Stimulated activated CD4-positive, alpha-beta T cell treated with anti-CD3 and anti-CD28 coated beads, TNF-alpha, amount 100 ng/mL, for 48 hours (primary cell): ENCODE measurements around the gene PLN.

Experiments
- DNase-seq, 3 donors: peaks; one replicate each; pipeline ENCODE4 v3.0.0-alpha.2; 2020; ENCODE audit warnings: low read depth in 3 of 3

The PLN gene

GRCh38 chr6:118548136-118548535, at the start of gene PLN:
Gene PLN, plus strand, starts transcription at chr6:118548296. Its CDS starts 10,626 bp downstream, at chr6:118558922.
- no peak for DNase-seq

- no peak for DNase-seq
Observed at GRCh38 chr6:118500130-118501015, 47.7 kb upstream of the PLN start.

GRCh38 chr6:118501099-118501498, 47.0 kb upstream of the PLN start:
- DNase-seq, result no peak

DNA sequence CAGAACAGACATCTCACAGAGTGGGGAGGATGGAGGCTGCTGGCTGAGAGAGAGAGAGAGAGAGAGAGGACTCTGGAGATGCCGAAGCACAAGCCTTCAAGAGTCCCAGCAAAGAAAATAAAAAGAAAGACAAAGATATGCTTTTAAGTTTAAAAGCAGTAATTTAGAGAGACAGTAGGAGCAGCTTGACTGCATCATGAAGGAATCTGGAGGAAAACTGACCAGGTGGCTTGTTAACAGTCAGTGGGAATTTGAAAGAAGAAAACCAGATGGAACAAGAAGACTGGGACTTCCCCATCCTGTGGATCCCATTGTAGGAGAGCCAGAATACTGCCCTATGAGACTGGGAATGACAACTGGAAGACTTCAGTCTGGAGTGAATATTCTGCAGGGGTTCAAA, 46.3 kb upstream of the PLN start:
- no peak for DNase-seq

- no peak for DNase-seq
Observed at GRCh38 chr6:118502169-118502568, 45.9 kb upstream of the PLN start.

GRCh38 chr6:118504611-118505010, 43.5 kb upstream of the PLN start:
- DNase-seq, result no peak

- DNase-seq, result no peak
Observed at GRCh38 chr6:118505656-118506055, 42.4 kb upstream of the PLN start.

- DNase-seq, result no peak
Observed at GRCh38 chr6:118506071-118506638, 41.9 kb upstream of the PLN start.

DNA sequence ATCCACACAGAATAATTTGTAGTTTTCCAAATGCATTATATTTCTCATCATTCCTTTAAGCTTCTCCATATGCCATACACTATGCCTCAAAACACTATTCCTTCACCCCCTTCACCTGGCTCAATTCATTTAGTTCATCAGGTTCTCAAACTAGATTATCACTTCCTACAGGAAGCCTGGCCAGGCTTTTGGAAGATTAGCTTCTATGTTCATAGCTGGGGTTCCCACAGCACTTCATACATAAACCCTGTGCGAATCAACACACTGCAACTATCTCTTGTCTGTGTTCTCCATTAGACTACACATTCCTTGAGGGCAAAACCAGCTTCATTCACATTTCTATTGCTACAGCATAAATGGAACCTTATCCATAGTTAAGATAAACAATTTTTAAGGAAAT, 40.5 kb upstream of the PLN start:
- no peak for DNase-seq

- DNase-seq, result no peak
Observed at GRCh38 chr6:118509009-118509617, 39.0 kb upstream of the PLN start.

DNA sequence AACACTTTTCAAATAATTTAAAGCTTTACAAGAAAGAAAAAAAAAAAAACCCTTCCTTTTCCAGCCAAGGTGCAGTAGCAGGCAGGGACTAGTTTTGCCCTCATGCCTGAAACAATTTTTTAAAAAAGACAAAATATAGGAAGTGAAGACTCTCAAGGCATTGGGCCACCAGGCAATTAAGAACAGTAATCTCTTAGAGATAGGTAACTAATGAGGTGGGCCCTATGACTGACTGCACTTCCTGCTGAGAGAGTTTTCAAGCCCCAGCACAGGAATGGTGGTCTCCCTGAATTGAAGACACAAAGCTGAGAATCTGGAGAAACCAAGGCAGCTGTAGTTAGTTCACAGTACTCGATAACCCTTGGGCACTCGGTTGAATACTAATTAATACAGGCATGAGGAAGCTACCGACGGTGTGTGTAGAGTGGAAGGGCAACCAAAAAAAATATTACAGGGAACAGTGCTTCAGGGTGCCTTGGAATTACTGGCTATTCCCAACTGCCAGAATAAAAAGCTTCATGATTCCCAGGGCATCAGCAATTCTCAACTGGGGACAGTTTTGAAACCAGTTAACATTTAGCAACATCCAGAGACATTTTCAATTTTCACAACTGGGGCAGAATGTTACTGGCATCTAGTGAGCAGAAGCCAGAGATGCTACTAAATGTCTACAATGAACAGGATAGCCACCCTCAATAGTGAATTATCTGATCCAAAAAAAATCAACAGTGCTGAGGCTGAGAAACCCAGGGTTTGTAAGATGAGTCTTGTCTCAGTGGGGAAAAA, 36.0 kb upstream of the PLN start:
- DNase-seq, result no peak

- no peak for DNase-seq
Observed at GRCh38 chr6:118514689-118515088, 33.4 kb upstream of the PLN start.

DNA sequence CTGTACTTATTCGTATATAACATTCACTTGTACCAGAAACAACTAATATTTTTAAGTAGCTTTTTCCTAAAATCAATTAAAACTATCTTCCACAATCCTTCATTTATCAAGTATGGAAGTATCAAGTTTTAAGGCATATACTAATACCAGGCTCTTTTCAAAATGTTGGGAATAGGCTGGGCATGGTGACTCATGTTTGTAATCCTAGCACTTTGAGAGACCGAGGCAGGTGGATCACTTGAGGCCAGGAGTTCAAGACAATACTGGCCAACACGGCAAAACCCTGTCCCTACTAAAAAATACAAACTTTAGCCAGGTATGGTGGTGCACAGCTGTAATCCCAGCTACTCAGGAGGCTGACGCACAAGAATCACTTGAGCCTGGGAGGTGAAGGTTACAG, 25.7 kb upstream of the PLN start:
- DNase-seq, result no peak

DNA sequence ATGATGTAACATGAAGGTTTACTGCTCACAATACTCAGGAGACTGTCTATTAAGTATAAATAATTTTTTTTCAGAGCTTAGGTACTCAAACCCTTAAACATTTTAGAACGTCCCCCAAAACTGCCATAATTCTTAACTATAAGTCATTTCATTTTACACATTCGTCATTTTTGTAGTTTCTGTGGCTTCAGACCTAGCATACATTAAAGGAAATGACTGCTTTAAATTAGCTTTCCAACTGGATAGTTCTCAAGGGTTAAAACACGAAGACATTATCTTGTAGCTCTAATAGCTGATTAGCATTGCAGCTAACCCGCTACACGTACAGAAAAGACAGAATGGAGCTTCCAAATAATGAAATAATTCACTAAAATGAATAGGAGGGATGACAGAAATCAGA, 24.9 kb upstream of the PLN start:
- no peak for DNase-seq

DNA sequence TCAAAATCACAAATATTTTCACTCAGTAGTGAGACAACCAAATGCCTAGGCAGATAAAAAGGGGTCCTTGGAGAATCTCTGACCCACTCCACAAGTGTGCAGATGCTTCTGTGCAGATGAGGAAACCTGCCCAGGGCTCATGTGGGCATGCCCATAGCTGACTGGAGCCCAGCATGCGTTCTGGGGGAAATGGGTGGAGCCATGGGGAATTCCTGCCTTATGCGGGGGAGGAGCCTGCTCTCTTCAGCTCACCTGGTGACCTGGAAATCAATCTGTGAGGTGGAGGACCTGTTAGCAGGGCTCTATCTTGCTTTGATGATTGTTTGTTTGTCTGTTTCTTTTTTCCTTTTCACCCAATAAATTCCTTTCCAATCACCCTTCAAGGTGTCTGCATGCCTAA, 23.4 kb upstream of the PLN start:
- no peak for DNase-seq

GRCh38 chr6:118525913-118526780, 21.9 kb upstream of the PLN start:
- no peak for DNase-seq

DNA sequence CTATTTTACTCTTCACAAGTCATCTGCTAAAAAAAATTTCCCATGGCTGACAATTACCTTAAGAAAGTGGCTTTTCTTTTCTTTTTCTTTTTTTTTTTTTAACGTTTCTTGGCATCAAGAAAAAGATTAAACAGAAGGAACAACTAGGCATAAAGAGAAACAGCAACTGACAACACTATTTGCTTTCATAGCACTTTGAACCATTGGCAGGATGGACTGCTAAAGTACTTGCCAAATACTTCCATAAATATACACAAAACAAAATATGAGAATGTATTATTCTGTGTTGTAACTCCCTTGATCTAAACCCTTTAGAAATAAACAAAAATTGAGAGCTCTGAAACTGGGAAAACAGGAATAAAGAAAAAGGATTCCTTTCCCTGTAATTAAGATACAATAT, 20.0 kb upstream of the PLN start:
- no peak for DNase-seq

- DNase-seq, result no peak
Observed at GRCh38 chr6:118529756-118530155, 18.3 kb upstream of the PLN start.

- no peak for DNase-seq
Observed at GRCh38 chr6:118530942-118531341, 17.2 kb upstream of the PLN start.

DNA sequence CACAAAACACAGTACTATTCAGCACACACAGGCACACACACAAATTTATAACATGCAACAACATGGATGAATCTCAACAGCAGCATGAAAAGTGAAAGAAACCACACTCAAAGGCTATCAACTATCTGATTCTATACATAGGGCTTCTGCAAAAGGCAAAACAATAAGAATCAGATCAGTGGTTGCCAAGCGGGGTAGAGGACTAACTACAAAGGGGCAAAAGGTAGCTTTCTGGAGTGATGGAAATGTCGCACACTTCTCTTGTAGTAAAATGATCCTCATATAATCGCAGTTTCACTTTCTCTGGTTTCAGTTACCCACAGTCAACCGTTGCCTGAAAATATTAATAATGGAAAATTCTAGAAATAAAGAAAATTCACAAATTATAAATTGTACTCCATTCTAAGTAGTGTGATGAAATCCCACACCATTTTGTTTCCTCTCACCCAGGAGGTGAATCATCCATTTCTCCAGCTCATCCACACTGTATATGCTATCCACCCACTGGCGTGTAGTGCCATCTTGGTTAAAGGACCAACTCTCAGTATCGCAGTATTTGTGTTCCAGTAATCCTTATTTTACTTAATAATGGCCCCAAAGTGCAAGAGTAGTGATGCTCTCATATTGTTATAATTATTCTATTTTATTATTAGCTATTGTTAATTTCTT, 12.8 kb upstream of the PLN start:
- no peak for DNase-seq

GRCh38 chr6:118536478-118536877, 11.6 kb upstream of the PLN start:
- no peak for DNase-seq
